ENCODE results near the gene CEP250. TPM values are rescaled to one million over a fixed set of nuclear protein-coding genes. Genes with fewer than 3 reads are reported as not detected.

The CEP250 gene
- total RNA-seq, 2 donors from 2014 or later: 11.1 to 17.3 TPM

Small RNA genes lying within 50 kb of the gene (microRNA-seq; reads per million reads assigned to microRNA genes)
- 0 reads per million in 2 donors for gene MIR1289-1

Other genes starting within 250 kb of the CEP250 start
- 1 to 10 TPM in 1 of 2 donors, under 1 TPM in 1; 0.85 to 1.3 TPM for gene MMP24, start 228.9 kb upstream of the CEP250 start, total RNA-seq
- gene MMP24OS, start 177.5 kb upstream of the CEP250 start, total RNA-seq: 10 to 100 TPM; 46.9 to 53.2 TPM
- 10 to 100 TPM; 40.1 to 59.7 TPM for gene EIF6, start 170.8 kb upstream of the CEP250 start, total RNA-seq
- gene FAM83C, start 163.2 kb upstream of the CEP250 start, total RNA-seq: not detected
- gene UQCC1, start 43.6 kb upstream of the CEP250 start, total RNA-seq: 10 to 100 TPM; 77.5 to 94.6 TPM
- gene GDF5, start 17.4 kb upstream of the CEP250 start, total RNA-seq: 1 to 10 TPM in 1 of 2 donors, under 1 TPM in 1; 0.56 to 1.3 TPM
- not detected for gene C20orf173, start 74.1 kb downstream of the CEP250 start, total RNA-seq
- gene ERGIC3, start 86.5 kb downstream of the CEP250 start, total RNA-seq: 100 to 1,000 TPM; 119 to 120 TPM
- 1 to 10 TPM; 2.5 to 6.0 TPM for gene SPAG4, start 160.2 kb downstream of the CEP250 start, total RNA-seq
- gene CPNE1, start 209.3 kb downstream of the CEP250 start, total RNA-seq: 10 to 100 TPM; 69.1 to 84.1 TPM
- 10 to 100 TPM; 44.6 to 62.7 TPM for gene RBM12, start 209.3 kb downstream of the CEP250 start, total RNA-seq
- 10 to 100 TPM; 33.6 to 36.8 TPM for gene NFS1, start 243.8 kb downstream of the CEP250 start, total RNA-seq
- 100 to 1,000 TPM; 172 to 184 TPM for gene ROMO1, start 243.8 kb downstream of the CEP250 start, total RNA-seq